Middle frontal gyrus (tissue), 1 donor: ENCODE data around the gene ZNF621.

Experiments used
- DNase-seq: peaks from one replicate; pipeline ENCODE4 v3.0.0-alpha.2; 2015; ENCODE audit warnings: low spot score; ENCODE audit errors: extremely low spot score

The ZNF621 gene

GRCh38 chr3:40524568-40525285 lies at the start of gene ZNF621:
ZNF621 (plus strand) TSS chr3:40524960; CDS start chr3:40525841, 881 bp downstream.
- DNase-seq: peak; percentile 68

GRCh38 chr3:40476478-40477470 lies 48.0 kb upstream of the ZNF621 start, which contains the start of gene ZNF619:
ZNF619 (plus strand) TSS chr3:40477122; CDS start chr3:40477980, 858 bp downstream.
- DNase-seq: peak; percentile 11

- DNase-seq: no peak
Measured at GRCh38 chr3:40477666-40478065, 47.1 kb upstream of the ZNF621 start.

- DNase-seq: no peak
Measured at GRCh38 chr3:40487172-40487571, 37.6 kb upstream of the ZNF621 start.

- no peak for DNase-seq
Measured at GRCh38 chr3:40490916-40491315, 33.8 kb upstream of the ZNF621 start.

- no peak for DNase-seq
Measured at GRCh38 chr3:40494698-40495097, 30.1 kb upstream of the ZNF621 start.

GRCh38 chr3:40497288-40497687 lies 27.5 kb upstream of the ZNF621 start:
- DNase-seq: no peak

GRCh38 chr3:40499952-40500351 lies 24.8 kb upstream of the ZNF621 start:
- DNase-seq: no peak

GRCh38 chr3:40502034-40502433 lies 22.7 kb upstream of the ZNF621 start:
- DNase-seq: no peak

- DNase-seq: no peak
Measured at GRCh38 chr3:40504636-40505430, 19.9 kb upstream of the ZNF621 start.

- DNase-seq: peak; percentile 58
Measured at GRCh38 chr3:40505599-40506462, 18.9 kb upstream of the ZNF621 start, which contains the start of gene ZNF620. ZNF620 (plus strand) TSS chr3:40506039; CDS start chr3:40506353, 314 bp downstream.

GRCh38 chr3:40511031-40511718 lies 13.6 kb upstream of the ZNF621 start:
- DNase-seq: no peak

GRCh38 chr3:40516201-40516600 lies 8.6 kb upstream of the ZNF621 start:
- DNase-seq: no peak

- no peak for DNase-seq
Measured at GRCh38 chr3:40518067-40518466, 6.7 kb upstream of the ZNF621 start.

- DNase-seq: no peak
Measured at GRCh38 chr3:40518848-40519247, 5.9 kb upstream of the ZNF621 start.

- no peak for DNase-seq
Measured at GRCh38 chr3:40521254-40521653, 3.5 kb upstream of the ZNF621 start.

- DNase-seq: no peak
Measured at GRCh38 chr3:40523781-40524180, 979 bp upstream of the ZNF621 start.

- DNase-seq: no peak
Measured at GRCh38 chr3:40524222-40524567, 565 bp upstream of the ZNF621 start.

GRCh38 chr3:40528426-40528825 lies 3.7 kb downstream of the ZNF621 start:
- no peak for DNase-seq

- no peak for DNase-seq
Measured at GRCh38 chr3:40532252-40532651, 7.5 kb downstream of the ZNF621 start.
